Neural progenitor cell (in vitro differentiated cells): ENCODE measurements around the gene ASXL2.

Experiments used
- CTCF ChIP-seq: fragments of 200-600 bp; sonication (generic); IDR thresholded peaks from 2 replicates; pipeline ENCODE4 v1.5.1; 2017; ENCODE audit warnings: antibody characterized with exemption, mild to moderate bottlenecking
- EZH2 ChIP-seq: fragments of 200-600 bp; sonication (generic); IDR thresholded peaks from 2 replicates; pipeline ENCODE4 v1.6.1; 2017; ENCODE audit warnings: antibody characterized with exemption, mild to moderate bottlenecking, moderate library complexity

GRCh38 chr2:25805987-25806386 is 72.3 kb downstream of the ASXL2 start:
- no peak for TF ChIP-seq CTCF
- TF ChIP-seq EZH2, result no peak
